Cardiac muscle cell (in vitro differentiated cells and primary cell): ENCODE results near the gene CRYBG1. TPM values are rescaled to one million over a fixed set of nuclear protein-coding genes. Genes with fewer than 3 reads are reported as not detected.
A peak's percentile ranks its signal among the peaks of the same experiment; 100 is the strongest.

Source experiments
- DNase-seq, 2 donors: peaks; one replicate each; pipeline versions ENCODE4 v3.0.0 to v3.0.0-alpha.2; 2010 to 2017; ENCODE audit warnings: low read depth in 1 of 2, low spot score in 1 of 2
- H3K27ac ChIP-seq: fragments of 200-600 bp; sonication (generic); 2 replicates; pipeline ENCODE4 v1.5.1; 2016
- H3K27me3 ChIP-seq: fragments of 200-600 bp; sonication (generic); 2 replicates; pipeline ENCODE4 v1.6.0; 2016; ENCODE audit warnings: control low read depth
- H3K36me3 ChIP-seq: fragments of 200-600 bp; sonication (generic); 2 replicates; pipeline ENCODE4 v1.5.1; 2016; ENCODE audit warnings: control low read depth
- H3K4me1 ChIP-seq: fragments of 200-600 bp; sonication (generic); 2 replicates; pipeline ENCODE4 v1.8.1; 2017; ENCODE audit warnings: low read depth, mild to moderate bottlenecking, mixed run types
- H3K4me3 ChIP-seq: fragments of 200-600 bp; sonication (generic); 2 replicates; pipeline ENCODE4 v1.5.1; 2016; ENCODE audit warnings: mild to moderate bottlenecking
- H3K9me3 ChIP-seq: fragments of 200-600 bp; sonication (generic); 2 replicates; pipeline ENCODE4 v1.5.1; 2017; ENCODE audit warnings: low read depth, mild to moderate bottlenecking, control low read depth
- polyA plus RNA-seq: library from polyadenylated mRNA; unstranded; fragments of >200 nt; fragmentation: Nextera tagmentation; extraction: Ambion mirVana; gene quantifications from 2 replicates; pipeline ENCODE4 v1.2.1, GENCODE V29; 2016
- total RNA-seq: library from RNA; depleted of rRNA; stranded (reverse); fragments of >200 nt; gene quantifications from 2 replicates; pipeline ENCODE4 v1.2.3, GENCODE V29; 2016
- TF ChIP-seq, protein P1 (sequence below): IDR thresholded peaks from 2 replicates; pipeline ENCODE4 v1.5.1; 2012; ENCODE audit warnings: low read depth, mild to moderate bottlenecking, low read length

Gene CRYBG1
- total and polyA plus RNA-seq, 2 experiments from 2014 or later = 0.22 TPM; not detected in 1

DNA sequence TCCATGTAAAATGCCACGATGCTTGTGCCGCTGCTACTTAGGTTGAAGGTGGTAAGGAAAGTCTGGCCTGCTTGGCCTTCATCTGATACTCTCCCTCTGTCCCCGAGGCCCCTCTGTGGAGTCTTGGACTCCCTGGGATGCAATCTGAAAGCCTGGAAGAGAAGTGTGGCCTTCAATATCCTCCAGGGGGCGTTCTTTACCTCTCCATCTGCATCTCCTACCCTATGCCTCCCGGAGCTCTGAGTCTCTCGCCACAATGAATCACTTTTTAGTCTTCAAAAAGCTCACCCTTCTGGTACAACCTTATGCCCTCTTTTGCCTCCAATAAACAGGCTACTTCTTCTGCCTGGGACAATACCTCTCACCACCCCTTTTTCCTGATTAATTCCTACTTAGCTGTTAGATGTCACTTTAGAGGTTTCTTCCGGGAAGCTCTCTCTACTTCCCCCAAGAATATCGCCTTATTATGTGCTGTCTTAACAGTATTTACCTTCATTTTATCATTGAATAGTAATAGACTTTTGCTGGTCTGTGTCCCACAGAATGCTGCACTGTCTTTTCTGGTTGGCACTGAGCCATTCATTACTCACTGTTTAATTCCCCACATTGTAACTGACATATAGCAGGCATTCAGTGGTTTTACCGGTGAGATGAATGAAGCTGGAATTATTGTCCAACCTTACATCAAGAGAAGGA lies 21.0 kb upstream of the CRYBG1 start:
- Histone ChIP-seq H3K4me1 (no peaks in the 10 kb centered on the region), H3K27me3 (no peaks in the 10 kb centered on the region), H3K4me3 (no peak overlapping the region), H3K27ac (no peak overlapping the region), H3K36me3 (no peaks in the 10 kb centered on the region), H3K9me3 (no peaks in the 10 kb centered on the region)
- peak; percentile 73 for DNase-seq
- TF ChIP-seq, protein P1, sequence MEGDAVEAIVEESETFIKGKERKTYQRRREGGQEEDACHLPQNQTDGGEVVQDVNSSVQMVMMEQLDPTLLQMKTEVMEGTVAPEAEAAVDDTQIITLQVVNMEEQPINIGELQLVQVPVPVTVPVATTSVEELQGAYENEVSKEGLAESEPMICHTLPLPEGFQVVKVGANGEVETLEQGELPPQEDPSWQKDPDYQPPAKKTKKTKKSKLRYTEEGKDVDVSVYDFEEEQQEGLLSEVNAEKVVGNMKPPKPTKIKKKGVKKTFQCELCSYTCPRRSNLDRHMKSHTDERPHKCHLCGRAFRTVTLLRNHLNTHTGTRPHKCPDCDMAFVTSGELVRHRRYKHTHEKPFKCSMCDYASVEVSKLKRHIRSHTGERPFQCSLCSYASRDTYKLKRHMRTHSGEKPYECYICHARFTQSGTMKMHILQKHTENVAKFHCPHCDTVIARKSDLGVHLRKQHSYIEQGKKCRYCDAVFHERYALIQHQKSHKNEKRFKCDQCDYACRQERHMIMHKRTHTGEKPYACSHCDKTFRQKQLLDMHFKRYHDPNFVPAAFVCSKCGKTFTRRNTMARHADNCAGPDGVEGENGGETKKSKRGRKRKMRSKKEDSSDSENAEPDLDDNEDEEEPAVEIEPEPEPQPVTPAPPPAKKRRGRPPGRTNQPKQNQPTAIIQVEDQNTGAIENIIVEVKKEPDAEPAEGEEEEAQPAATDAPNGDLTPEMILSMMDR = peak; percentile 87

DNA sequence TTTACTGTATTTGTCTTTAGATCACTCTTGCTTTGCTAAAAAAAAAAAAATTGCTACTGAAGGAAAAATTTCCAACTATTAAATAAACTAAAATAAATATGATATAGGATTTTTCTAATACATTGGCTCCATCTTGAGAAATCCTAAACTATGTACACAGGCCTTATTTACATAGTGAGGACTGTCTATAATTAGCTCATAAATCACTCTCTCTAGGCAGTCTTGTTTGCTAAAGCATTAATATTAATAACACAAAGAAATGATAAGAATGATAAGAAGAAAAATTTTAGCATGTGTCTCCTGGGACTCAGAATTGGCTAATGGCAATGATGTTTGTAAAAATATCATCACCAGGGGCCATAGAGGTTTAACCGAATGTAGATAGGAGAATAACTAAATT lies 13.3 kb upstream of the CRYBG1 start:
- Histone ChIP-seq H3K4me3 (no peak overlapping the region), H3K4me1 (no peaks in the 10 kb centered on the region), H3K27ac (no peak overlapping the region), H3K9me3 (no peaks in the 10 kb centered on the region), H3K27me3 (no peaks in the 10 kb centered on the region), H3K36me3 (no peaks in the 10 kb centered on the region)
- TF ChIP-seq, protein P1 = no peak
- DNase-seq = no peak

DNA sequence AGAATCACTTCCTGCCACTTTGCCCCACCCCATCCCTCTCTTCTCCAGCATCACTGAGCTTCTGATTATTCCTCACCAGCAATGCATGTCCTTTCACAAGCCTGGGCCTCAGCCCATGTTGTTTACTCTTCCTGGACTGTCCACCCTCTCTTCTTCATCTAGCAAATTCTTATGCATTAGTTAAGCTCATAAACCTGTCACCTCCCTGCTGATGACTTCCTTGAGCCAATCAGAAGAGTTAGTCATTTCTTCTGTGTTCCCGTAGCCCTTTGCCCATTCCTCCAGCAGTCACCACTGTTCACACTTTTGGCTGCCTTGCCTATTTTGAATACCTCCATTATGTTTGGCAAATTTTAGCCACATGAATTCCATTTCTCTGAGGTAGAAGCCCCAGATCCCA lies 4.1 kb upstream of the CRYBG1 start:
- TF ChIP-seq, protein P1 = no peak
- H3K36me3 ChIP-seq = no peaks in the 10 kb centered on the region
- no peak overlapping the region for H3K4me3 ChIP-seq
- no peak overlapping the region for H3K27ac ChIP-seq
- H3K27me3 ChIP-seq = peaks cover 27% of the 10 kb centered on the region
- no peak for DNase-seq
- H3K9me3 ChIP-seq = no peaks in the 10 kb centered on the region
- H3K4me1 ChIP-seq = no peaks in the 10 kb centered on the region

DNA sequence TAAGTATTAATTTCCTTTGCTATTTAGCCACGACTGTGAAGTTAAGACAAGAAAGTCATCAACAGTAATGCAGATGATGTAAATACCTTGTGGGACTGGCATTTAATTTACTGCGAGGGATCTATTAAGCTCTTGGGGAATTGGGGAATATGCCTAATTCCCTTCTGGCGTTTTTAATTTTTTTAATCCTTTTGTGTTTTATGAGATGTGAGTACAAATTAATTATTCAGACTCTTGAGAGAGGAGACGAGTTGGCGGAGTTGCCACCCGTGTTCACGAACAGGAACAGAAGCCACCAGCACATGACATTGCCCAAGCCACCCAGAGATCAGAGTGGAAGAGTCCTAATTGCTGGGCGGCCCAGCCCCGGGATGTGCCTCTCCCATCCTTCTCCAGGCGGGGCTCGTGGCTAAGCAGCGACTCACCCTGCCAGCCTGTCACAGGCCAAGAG lies 533 bp upstream of the CRYBG1 start:
- Histone ChIP-seq H3K27me3 (peaks cover 37% of the 10 kb centered on the region), H3K36me3 (no peaks in the 10 kb centered on the region), H3K4me3 (peak overlapping the region; percentile 24), H3K9me3 (no peaks in the 10 kb centered on the region), H3K4me1 (no peaks in the 10 kb centered on the region), H3K27ac (no peak overlapping the region)
- no peak for DNase-seq
- TF ChIP-seq, protein P1 = no peak

DNA sequence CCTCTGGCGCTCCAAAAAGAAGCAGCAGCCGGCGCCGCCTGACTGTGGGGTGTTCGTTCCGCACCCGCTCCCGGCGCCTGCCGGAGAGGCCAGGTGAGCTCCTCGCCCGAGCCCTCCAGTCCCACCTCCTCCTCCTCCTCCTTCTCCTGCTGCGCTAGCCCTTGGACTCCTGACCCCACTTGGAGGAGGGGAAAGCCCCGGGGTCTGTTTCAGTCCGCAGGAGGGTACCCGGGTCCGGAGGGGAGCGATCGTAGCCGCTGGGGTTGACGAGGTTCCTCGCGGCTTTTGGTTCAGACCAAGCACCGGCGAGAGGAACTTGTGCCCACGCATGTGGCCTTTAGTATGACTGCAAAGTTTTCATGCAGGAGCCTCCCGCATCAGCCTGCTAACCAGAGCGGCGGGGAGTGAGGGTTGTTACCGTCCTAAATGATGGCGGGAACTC lies 493 bp downstream of the CRYBG1 start:
- no peaks in the 10 kb centered on the region for H3K36me3 ChIP-seq
- TF ChIP-seq, protein P1 = no peak
- H3K4me1 ChIP-seq = no peaks in the 10 kb centered on the region
- DNase-seq = peak in 1 of 2 donors; percentile 17
- no peak overlapping the region for H3K27ac ChIP-seq
- H3K27me3 ChIP-seq = peaks cover 37% of the 10 kb centered on the region
- H3K9me3 ChIP-seq = no peaks in the 10 kb centered on the region
- H3K4me3 ChIP-seq = peak overlapping the region; percentile 24
